GM12874 (cell line): ENCODE measurements around the gene FOSL1.

ENCODE experiments used
- TF ChIP-seq, protein P1 (sequence below): IDR thresholded peaks from 2 replicates; pipeline ENCODE4 v1.5.1; 2011; ENCODE audit warnings: low read depth, mild to moderate bottlenecking, control low read depth, low read length, moderate library complexity; ENCODE audit not compliant: insufficient read depth

The FOSL1 gene

DNA sequence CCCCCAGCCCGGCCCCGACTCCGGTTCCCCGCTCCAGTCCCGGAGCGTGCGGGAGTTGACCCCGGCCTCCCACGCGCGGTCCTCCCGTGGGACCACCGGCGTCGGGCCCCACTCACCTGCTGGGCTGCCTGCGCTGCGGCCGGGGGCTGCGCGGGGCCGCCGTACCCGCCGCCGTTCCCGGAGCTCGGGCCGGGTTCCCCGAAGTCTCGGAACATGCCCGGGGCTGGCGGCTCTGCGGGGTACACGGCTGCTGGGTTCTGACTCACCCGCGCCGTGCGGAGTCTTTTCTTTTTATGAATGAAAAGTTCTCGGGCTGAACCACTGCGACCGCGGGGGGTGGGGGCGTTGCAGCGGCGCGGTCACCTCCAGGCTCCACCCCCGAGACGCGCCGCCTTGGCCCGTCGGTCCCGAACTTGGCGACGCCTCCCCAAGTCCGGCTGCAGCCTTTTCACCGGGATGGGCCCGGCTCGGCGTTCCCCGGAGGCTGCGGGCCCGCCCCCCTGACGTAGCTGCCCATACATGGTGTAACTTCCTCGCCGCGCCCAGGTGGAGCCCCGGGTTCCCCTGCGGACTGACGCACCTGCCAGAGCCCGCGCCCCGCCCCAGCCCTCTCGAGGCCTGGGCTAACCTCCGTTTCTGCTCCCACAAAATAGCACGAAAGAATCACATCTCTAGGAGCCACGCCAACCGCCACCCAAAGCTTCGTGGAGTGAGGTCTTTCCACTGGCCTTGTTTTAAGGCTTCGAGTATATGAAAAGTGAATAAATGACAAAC is at the start of gene FOSL1:
Gene FOSL1 (minus strand): TSS at position 264 of the 774 bp plus-strand sequence. CDS start 49 bp downstream, at position 215.
- TF ChIP-seq, protein P1, sequence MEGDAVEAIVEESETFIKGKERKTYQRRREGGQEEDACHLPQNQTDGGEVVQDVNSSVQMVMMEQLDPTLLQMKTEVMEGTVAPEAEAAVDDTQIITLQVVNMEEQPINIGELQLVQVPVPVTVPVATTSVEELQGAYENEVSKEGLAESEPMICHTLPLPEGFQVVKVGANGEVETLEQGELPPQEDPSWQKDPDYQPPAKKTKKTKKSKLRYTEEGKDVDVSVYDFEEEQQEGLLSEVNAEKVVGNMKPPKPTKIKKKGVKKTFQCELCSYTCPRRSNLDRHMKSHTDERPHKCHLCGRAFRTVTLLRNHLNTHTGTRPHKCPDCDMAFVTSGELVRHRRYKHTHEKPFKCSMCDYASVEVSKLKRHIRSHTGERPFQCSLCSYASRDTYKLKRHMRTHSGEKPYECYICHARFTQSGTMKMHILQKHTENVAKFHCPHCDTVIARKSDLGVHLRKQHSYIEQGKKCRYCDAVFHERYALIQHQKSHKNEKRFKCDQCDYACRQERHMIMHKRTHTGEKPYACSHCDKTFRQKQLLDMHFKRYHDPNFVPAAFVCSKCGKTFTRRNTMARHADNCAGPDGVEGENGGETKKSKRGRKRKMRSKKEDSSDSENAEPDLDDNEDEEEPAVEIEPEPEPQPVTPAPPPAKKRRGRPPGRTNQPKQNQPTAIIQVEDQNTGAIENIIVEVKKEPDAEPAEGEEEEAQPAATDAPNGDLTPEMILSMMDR, result no peak

GRCh38 chr11:65947603-65948125 is 47.5 kb upstream of the FOSL1 start:
- TF ChIP-seq, protein P1, result no peak

GRCh38 chr11:65947133-65947532 is 46.9 kb upstream of the FOSL1 start:
- TF ChIP-seq, protein P1, result no peak

DNA sequence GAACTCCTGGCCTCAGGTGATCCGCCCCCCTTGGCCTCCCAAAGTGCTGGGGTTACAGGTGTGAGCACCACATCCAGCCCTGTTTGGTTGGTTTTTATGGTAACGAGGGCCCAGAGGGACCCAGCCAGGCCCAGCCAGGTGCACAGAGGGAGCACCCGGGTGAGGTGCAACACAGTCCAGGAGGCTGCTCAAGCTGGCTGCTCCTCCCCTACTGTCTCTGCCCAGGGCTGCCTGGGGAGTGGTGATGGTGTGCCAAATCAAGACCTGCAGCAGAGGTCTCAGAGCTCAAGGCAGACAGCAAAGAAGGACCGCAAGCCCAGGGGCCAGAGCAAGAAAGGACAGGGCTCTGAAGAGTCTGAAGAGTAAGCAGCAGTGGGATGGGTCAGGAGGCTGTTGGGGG is 46.5 kb upstream of the FOSL1 start:
- TF ChIP-seq, protein P1, result no peak

DNA sequence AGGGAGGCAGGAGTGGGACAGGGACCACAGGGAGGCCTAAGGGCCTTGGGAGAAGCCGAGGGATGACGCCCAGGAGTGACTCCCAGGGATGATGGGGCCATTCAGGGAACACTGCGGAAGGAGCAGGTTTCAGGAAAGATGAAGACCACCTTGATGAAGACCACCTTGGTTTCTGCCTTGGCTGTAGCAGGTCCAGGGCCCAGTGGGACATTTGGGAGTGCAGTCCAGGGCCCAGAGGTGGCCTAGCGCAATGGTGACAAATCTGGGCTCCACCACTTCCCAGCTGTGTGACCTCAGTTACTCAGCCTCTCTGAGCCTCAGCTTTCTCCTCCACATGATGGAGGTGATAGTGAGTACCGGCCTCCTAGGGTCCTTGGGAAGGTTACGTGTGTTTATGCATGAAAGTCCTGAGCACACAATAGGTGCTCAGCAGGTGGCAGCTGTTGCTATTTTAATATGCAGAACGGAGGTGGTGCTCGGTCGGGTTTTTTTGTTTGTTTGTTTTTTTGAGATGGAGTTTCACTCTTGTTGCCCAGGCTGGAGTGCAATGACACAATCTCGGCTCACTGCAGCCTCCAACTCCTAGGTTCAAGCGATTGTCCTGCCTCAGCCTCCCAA is 45.9 kb upstream of the FOSL1 start:
- TF ChIP-seq, protein P1, result no peak

- TF ChIP-seq, protein P1, result no peak
Observed at GRCh38 chr11:65945430-65945911, 45.3 kb upstream of the FOSL1 start, which contains the start of gene TSGA10IP. Gene TSGA10IP, plus strand, starts transcription at chr11:65945480. Its CDS starts 196 bp downstream, at chr11:65945676.

DNA sequence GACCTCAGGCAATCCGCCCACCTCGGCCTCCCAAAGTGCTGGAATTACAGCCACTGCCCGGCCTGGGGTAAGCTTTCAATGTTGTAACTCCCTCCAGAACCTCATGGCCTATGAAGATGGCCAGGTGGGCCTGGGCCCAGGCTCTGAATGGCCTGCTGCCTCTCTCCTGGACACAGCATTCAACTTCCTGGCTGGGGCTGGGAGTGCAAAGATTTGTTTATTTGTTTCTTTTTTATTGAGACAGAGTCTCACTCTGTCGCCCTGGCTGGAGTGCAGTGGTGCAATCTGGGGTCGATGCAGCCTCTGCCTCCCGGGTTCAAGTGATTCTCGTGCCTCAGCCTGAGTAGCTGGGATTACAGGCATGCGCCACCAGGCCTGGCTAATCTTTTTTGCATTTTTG is 44.6 kb upstream of the FOSL1 start:
- TF ChIP-seq, protein P1, result no peak
